Stimulated activated effector memory CD8-positive, alpha-beta T cell treated with anti-CD3 and anti-CD28 coated beads, Interleukin-12 subunit alpha, Interleukin-12 subunit beta, amount 100 ng/mL, for 72 hours (primary cell): ENCODE data around the gene PTPN11.
"Not testable (repeated sequence)": the region's sequence is repeated elsewhere in the genome, so short reads cannot be mapped to it uniquely, and the experiment has no call there.

ENCODE experiments used
- ATAC-seq: fragments of 150-1000 bp; cut with Tn5 transposase; 2 replicates; pipeline ENCODE4 v1.10.0; 2021
- DNase-seq, 2 donors: peaks; one replicate each; pipeline ENCODE4 v3.0.0; 2021 to 2022; ENCODE audit warnings: low spot score in 2 of 2
- H3K27ac Mint-ChIP-seq: one replicate; pipeline ENCODE4 v1.8.0; 2022; ENCODE audit warnings: mild to moderate bottlenecking, mixed read lengths
- H3K36me3 Mint-ChIP-seq: one replicate; pipeline ENCODE4 v1.8.0; 2022; ENCODE audit warnings: mild to moderate bottlenecking, mixed read lengths
- H3K4me1 Mint-ChIP-seq: one replicate; pipeline ENCODE4 v1.8.0; 2022; ENCODE audit warnings: mixed read lengths
- H3K4me3 Mint-ChIP-seq: one replicate; pipeline ENCODE4 v1.8.0; 2022; ENCODE audit warnings: mild to moderate bottlenecking, mixed read lengths
- H3K9me3 Mint-ChIP-seq: one replicate; pipeline ENCODE4 v1.8.0; 2022; ENCODE audit warnings: mixed read lengths

PTPN11 gene

DNA sequence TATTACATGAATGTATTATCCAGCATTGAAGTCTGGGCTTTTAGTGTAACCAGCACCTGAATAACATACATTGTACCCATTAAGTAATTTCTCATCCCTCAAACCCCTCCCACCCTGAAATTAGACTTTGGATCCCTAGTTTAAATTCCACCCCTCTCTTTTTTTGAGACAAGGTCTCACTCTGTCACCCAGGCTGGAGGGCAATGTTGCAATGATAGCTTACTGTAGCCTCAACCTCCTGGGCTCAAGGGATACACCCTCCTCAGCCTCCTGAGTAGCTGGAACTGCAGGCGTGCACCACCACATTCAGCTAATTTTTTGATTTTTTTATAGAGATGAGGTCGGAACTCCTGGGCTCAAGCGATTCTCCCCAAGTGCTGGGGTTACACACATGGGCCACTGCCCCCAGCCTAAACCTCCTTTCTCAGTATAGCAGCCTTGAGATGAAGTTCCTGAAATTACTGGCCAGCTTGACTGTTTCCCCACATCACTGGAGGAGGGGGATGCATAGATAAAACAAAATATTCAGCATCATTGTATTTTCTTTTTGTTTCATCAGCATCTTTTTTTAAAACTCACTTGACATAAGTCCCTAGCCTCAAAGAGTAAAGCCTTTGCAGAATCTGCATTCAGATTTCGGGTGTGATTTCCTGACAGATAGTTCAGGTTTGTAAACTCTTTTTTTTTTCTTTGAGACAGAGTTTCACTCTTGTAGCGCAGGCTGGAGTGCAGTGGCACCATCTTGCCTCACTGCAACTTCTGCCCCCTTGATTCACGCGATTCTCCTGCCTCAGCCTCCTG is 7.0 kb downstream of the PTPN11 start:
- DNase-seq: no peak
- no peak overlapping the region for H3K4me3 Mint-ChIP-seq
- no peak for ATAC-seq
- H3K9me3 Mint-ChIP-seq: no peaks in the 10 kb centered on the region
- peaks cover 38% of the 10 kb centered on the region for H3K4me1 Mint-ChIP-seq
- H3K27ac Mint-ChIP-seq: no peak overlapping the region
- peaks cover 54% of the 10 kb centered on the region for H3K36me3 Mint-ChIP-seq

DNA sequence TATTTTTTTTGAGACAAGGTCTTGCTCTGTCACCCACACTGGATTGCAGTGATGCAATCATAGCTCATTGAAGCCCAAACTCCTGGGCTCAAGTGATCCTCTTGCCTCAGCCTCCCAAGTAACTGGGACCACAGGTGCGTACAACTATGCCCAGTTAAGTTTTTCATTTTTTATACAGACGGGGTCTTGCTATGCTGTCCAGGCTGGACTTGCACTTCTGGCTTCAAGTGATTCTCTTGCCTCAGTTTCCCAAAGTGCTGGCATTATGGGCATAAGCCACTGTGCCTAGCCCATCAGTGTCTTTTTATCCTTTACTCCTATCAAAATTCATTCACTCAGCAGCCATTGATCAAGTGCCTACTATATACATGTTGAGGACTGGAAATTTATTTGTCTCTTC is 9.0 kb downstream of the PTPN11 start:
- ATAC-seq (no peak), DNase-seq (no peak)
- Mint-ChIP-seq H3K4me1 (peaks cover 36% of the 10 kb centered on the region), H3K9me3 (no peaks in the 10 kb centered on the region), H3K4me3 (no peak overlapping the region), H3K27ac (no peak overlapping the region), H3K36me3 (peaks cover 44% of the 10 kb centered on the region)

DNA sequence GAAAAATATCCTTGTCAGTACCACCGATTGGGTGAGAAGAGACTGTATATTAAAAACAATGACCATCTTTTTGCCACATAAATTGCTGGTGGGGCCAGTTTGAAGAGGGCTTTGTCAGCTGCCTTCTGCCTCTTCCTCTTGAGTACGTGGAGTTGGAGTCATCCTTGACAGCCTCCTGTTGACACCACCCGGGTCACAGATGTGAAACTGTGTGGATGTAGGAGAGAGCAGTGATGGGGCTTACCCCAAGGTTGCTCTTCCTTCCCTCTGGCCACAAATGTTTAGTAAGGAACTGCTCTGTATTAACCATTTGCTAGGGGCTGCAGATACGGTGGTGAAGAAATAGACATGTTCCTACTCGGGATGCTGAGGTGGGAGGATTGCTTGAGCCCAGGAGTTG is 12.2 kb downstream of the PTPN11 start:
- Mint-ChIP-seq H3K4me1 (peaks cover 21% of the 10 kb centered on the region), H3K9me3 (no peaks in the 10 kb centered on the region), H3K4me3 (peak overlapping the region; percentile 14), H3K36me3 (peaks cover 27% of the 10 kb centered on the region), H3K27ac (peak overlapping the region; percentile 56)
- ATAC-seq (peak; percentile 76), DNase-seq (no peak)

DNA sequence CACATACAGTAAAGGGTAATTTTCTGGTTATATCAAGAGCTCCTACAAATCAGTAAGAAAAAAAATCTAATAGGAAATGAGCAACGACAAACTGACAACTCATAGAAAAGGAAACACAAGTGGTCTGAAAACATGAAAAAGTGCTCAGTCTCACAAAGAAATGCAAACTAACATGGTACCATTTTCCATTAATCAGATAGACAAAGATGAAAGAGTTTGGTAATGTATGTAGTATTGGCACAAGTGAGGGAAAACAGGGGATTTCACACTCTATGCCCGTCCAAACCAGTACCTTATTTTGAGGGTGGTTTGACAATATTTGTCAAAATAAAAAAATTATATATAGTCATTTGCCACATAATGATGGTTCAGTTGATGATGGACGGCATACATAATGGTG is 13.2 kb downstream of the PTPN11 start:
- DNase-seq (no peak), ATAC-seq (no peak)
- Mint-ChIP-seq H3K4me3 (no peak overlapping the region), H3K27ac (peak overlapping the region; percentile 56), H3K36me3 (peaks cover 17% of the 10 kb centered on the region), H3K9me3 (no peaks in the 10 kb centered on the region), H3K4me1 (peaks cover 21% of the 10 kb centered on the region)

DNA sequence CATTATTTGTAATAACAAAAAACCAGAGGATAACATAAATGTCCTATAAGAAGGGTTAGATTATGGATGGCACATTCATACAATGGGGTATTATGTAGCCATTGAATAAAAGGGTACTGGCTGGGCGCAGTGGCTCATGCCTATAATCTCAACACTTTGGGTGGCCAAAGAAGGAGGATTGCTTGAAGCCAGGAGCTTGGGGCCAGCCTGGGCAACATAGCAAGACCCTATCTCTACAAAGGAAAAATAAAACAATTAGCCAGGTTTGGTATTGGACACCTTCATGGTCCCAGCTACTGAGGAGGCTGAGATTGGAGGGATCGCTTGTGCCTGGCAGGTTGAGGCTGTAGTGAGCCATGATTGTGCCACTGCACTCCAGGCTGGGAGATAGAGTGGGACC is 14.8 kb downstream of the PTPN11 start:
- Mint-ChIP-seq H3K36me3 (peaks cover 15% of the 10 kb centered on the region), H3K9me3 (no peaks in the 10 kb centered on the region), H3K4me3 (no peak overlapping the region), H3K4me1 (peaks cover 14% of the 10 kb centered on the region), H3K27ac (peak overlapping the region; percentile 29)
- ATAC-seq (no peak), DNase-seq (no peak)

DNA sequence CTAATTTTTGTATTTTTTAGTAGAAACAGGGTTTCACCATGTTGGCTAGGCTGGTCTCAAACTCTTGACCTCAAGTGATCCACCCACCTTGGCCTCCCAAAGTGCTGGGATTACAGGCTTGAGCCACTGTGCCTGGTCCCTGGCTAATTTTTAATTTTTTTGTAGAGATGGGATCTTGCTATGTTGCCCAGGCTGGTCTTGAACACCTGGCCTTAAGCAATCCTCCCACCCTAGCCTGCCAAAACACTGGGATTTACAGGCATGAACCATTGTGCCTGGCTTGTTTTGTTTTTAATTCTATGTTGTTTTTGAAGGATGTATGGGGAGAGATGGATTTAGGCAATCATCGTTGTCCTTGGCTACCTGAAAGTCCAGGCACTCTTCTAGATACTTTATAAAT is 19.9 kb downstream of the PTPN11 start:
- peaks cover 12% of the 10 kb centered on the region for H3K36me3 Mint-ChIP-seq
- not testable (repeated sequence) for H3K9me3 Mint-ChIP-seq, H3K27ac Mint-ChIP-seq, H3K4me1 Mint-ChIP-seq, ATAC-seq, H3K4me3 Mint-ChIP-seq, DNase-seq

DNA sequence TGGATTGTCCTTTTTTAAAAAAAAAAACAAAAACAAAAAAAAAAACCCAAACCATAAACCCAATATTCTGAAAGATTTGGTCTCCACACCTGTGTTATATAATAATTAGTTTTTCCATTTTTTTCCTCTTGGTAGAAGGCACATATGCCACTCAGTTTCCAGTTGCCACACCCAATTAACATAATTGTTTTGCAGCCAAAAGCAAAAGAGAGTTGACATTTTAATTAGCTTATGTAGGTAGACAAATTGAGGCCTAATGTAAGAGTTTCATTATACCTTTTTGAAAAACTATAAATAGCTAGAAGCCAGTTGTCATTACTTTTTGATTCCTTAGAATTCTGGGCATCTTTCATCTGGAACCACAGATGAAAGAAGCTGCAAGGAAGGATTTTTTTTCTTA is 21.0 kb downstream of the PTPN11 start:
- DNase-seq: no peak
- Mint-ChIP-seq H3K9me3 (no peaks in the 10 kb centered on the region), H3K4me3 (no peak overlapping the region), H3K27ac (no peak overlapping the region), H3K36me3 (peaks cover 12% of the 10 kb centered on the region), H3K4me1 (no peaks in the 10 kb centered on the region)
- no peak for ATAC-seq

DNA sequence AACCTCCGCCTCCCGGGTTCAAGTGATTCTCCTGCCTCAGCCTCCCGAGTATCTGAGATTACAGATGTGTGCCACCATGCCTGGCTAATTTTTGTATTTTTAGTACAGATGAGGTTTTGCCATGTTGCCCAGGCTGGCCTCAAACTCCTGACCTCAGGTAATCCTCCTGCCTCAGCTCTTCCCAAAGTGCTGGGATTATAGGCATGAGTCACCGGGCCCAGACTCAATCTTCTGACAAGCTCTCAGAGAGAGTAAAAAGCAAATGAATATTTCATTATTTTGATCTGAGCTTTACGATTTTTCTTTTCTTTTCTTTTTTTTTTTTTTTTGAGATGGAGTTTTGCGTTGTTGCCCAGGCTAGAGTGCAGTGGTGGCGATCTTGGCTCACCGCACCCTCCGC is 21.9 kb downstream of the PTPN11 start:
- H3K27ac Mint-ChIP-seq, DNase-seq, ATAC-seq, H3K4me3 Mint-ChIP-seq, H3K4me1 Mint-ChIP-seq, H3K9me3 Mint-ChIP-seq: not testable (repeated sequence)
- H3K36me3 Mint-ChIP-seq: peaks cover 16% of the 10 kb centered on the region

DNA sequence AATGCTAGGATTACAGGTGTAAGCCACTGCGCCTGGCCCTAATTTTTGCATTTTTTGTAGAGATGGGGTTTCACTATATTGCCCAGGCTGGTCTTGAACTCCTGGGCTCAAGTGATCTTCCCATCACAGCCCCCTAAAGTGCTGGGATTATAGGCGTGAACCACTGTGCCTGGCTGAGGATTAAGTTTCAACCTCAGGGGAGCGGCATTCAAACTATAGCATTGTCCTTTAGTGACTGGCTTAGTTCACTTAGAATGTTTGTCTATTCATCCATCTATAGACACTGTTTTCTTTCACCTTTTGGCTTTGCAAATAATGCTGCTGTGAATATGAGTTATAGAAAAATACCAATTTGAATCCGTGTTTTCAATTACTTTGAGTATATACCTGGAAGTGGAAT is 25.2 kb downstream of the PTPN11 start:
- Mint-ChIP-seq H3K27ac (no peak overlapping the region), H3K4me1 (peaks cover 16% of the 10 kb centered on the region), H3K4me3 (no peak overlapping the region), H3K9me3 (no peaks in the 10 kb centered on the region), H3K36me3 (peaks cover 49% of the 10 kb centered on the region)
- no peak for DNase-seq
- ATAC-seq: no peak

DNA sequence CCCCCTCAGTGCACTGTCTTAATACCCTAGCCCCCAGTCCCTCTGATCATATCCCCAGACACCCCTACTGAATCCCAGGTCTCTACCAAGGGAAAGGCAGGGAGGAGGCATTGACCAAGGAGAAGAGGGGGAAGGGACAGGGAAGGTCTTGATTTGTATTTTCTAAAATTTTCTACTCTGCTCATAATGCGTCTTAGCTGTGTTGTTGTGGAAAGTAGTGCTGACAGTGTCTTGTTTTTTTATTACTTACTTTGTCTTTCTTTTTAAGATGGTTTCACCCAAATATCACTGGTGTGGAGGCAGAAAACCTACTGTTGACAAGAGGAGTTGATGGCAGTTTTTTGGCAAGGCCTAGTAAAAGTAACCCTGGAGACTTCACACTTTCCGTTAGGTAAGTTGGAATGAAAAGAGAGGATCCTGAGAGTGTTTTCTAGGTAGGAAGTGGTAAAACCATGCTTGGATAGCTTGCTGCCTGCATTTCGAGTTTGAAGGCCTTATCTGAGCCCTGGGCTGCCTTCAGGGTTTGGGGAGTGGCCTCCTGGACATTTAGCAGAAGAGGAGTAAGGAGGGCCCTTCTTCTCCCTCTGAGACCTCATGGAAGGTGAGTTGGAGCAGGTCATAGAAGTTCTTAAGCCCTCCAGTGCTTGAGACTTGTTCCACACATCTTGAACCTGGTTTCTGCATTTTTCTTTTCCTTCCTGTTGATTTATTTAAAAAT is 27.4 kb downstream of the PTPN11 start:
- DNase-seq: no peak

DNA sequence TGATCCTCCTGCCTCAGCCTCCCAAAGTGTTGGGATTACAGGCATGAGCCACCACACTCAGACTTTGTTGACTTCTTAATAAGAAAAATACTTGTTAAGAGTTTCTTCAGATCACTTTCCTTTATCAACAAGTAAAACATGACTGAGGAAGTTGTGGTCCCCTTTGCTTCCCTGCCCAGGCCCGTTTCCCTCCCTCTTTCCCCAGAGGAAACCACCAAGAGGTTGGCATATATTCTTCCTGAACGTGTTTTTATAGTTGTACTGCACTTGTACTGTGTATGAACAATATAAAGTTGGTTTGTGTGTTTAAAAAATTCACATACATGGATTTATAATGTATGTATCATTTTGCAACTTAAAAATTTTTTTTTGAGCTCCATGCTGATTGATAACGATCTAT is 28.4 kb downstream of the PTPN11 start:
- ATAC-seq: no peak
- Mint-ChIP-seq H3K9me3 (no peaks in the 10 kb centered on the region), H3K36me3 (peaks cover 76% of the 10 kb centered on the region), H3K27ac (peak overlapping the region; percentile 81), H3K4me1 (peaks cover 16% of the 10 kb centered on the region), H3K4me3 (no peak overlapping the region)
- no peak for DNase-seq

More for the DNA sequence above, 27.4 kb downstream of the PTPN11 start:
- Mint-ChIP-seq H3K36me3 (peaks cover 67% of the 10 kb centered on the region), H3K4me3 (no peak overlapping the region), H3K27ac (no peak overlapping the region), H3K4me1 (peaks cover 16% of the 10 kb centered on the region), H3K9me3 (no peaks in the 10 kb centered on the region)
- ATAC-seq: no peak

DNA sequence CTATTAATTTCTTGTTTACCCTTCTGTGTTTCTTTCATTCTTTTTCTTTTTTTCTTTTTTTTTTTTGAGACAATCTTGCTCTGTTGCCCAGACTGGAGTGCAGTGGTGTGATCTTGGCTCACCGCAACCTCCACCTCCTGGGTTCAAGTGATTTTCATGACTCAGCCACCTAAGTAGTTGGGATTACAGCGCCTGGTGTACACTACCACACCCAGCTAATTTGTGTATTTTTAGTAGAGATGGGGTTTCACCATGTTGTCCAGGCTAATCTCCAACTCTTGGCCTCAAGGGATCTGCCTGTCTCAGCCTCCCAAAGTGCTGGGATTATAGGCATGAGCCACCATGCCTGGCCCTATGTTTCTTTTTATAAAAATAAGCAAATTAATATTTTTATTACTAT is 29.4 kb downstream of the PTPN11 start:
- peak overlapping the region; percentile 81 for H3K27ac Mint-ChIP-seq
- H3K9me3 Mint-ChIP-seq, ATAC-seq, H3K4me3 Mint-ChIP-seq, DNase-seq: not testable (repeated sequence)
- H3K4me1 Mint-ChIP-seq: peaks cover 16% of the 10 kb centered on the region
- peaks cover 83% of the 10 kb centered on the region for H3K36me3 Mint-ChIP-seq

DNA sequence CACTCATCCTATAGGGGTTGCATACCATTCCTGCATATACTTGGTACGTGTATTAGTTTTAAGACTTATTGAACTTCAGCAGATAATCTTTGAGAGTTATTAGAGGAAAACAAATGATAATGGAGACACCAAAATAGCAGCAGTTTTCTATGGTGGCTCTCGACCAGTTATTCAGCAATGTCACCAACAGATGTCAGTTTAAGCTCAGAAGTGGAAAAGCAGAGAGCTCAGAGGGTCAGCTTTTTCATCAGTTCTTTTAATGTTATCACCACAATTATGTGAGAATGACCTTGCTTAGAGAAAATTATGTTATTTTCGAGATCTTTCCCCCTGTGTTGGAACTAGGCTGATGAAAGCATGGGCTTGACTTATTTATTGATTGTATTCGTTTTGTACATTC is 32.0 kb downstream of the PTPN11 start:
- H3K4me1 Mint-ChIP-seq: peaks cover 15% of the 10 kb centered on the region
- H3K4me3 Mint-ChIP-seq: no peak overlapping the region
- H3K27ac Mint-ChIP-seq: no peak overlapping the region
- DNase-seq (no peak), ATAC-seq (no peak)
- no peaks in the 10 kb centered on the region for H3K9me3 Mint-ChIP-seq
- peaks cover 100% of the 10 kb centered on the region for H3K36me3 Mint-ChIP-seq

DNA sequence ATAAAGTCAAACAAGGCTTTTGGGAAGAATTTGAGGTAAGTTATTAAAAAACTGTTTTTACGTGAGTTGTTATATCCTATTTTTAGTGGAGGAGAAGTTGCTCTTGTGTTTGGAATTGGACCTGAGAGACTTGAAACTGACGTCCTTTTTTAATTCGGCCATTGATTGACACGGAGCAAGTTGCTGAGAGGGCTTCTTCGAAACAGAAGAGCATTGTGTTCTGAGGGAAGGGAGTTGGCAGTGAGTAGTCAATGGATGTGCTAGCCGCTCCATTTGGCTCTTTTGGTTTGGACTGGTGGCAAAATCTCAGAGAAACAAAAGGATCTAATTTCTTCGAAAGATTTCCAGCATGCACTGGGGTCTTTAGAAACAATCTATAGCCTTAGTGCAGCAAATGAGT is 37.3 kb downstream of the PTPN11 start:
- peaks cover 100% of the 10 kb centered on the region for H3K36me3 Mint-ChIP-seq
- no peaks in the 10 kb centered on the region for H3K4me1 Mint-ChIP-seq
- H3K4me3 Mint-ChIP-seq: no peak overlapping the region
- no peak for ATAC-seq
- H3K27ac Mint-ChIP-seq: no peak overlapping the region
- H3K9me3 Mint-ChIP-seq: no peaks in the 10 kb centered on the region
- DNase-seq: no peak

DNA sequence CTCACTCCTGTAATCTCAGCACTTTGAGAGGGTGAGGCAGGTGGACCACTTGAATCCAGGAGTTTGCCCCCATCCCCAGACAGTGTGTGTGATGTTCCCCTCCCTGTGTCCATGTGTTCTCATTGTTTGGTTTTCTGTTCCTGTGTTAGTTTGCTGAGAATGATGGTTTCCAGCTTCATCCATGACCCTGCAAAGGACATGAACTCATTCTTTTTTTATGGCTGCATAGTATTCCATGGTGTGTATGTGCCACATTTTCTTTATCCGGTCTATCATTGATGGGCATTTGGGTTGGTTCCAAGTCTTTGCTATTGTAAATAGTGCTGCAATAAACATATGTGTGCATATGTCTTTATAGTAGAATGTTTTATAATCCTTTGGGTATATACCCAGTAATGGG is 38.4 kb downstream of the PTPN11 start:
- peaks cover 100% of the 10 kb centered on the region for H3K36me3 Mint-ChIP-seq
- H3K4me1 Mint-ChIP-seq, ATAC-seq, H3K9me3 Mint-ChIP-seq, H3K4me3 Mint-ChIP-seq, H3K27ac Mint-ChIP-seq, DNase-seq: not testable (repeated sequence)

DNA sequence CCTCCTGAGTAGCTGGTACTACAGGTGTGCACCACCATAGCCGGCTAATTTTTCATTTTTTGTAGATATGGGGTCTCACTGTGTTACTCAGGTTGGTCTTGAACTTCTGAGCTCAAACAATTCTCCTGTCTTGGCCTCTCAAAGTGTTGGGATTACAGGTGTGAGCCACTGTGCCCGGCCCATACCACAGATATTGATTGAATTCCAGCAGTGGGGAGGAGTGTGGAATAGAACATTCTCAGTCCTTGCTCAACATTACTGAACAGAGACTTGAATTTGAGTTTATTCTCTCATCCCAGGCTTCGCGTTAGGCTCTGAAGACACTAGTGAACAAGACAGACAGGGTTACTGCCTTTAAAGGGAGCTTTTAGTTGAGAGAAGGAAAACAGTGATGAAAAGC is 39.6 kb downstream of the PTPN11 start:
- H3K27ac Mint-ChIP-seq: no peak overlapping the region
- no peak overlapping the region for H3K4me3 Mint-ChIP-seq
- H3K36me3 Mint-ChIP-seq: peaks cover 88% of the 10 kb centered on the region
- H3K9me3 Mint-ChIP-seq: no peaks in the 10 kb centered on the region
- DNase-seq (no peak), ATAC-seq (no peak)
- no peaks in the 10 kb centered on the region for H3K4me1 Mint-ChIP-seq
